GM15510 (cell line): ENCODE data around the gene KIAA1217.

Source experiments
- POLR2A ChIP-seq: IDR thresholded peaks from 3 replicates; pipeline ENCODE4 v1.6.1; 2011; ENCODE audit warnings: borderline replicate concordance; ENCODE audit not compliant: insufficient read length; ENCODE audit errors: extremely low read depth

Gene KIAA1217

DNA sequence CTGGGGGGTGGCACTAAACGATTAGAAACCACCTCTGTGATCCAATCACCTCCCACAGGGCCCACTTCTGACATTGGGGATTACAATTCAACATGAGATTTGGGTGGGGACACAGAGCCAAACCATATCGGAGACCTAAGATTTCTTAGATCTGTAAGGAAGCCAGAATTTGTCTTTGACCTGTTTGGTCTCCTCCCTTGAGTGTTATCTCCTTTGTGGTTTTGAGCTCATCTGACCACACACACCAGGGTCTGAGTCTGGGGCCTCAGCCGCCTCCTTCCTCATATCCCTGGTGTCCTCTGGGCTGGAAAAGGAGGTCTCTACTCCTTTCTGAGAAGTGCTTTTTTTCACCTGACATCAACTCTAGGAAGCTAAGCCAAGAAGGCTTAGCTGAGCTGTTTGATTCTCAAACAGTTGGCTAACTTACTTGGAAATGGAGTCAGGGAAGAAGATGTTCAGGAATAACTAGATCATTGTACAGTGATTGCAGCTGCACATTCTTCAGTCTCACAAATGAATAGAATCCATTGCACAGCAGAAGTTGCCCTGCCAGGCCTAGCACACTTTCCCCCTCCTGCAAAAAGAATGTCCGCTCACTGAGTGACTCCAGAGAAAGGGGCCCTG lies 347.3 kb downstream of the KIAA1217 start:
- no peak for TF ChIP-seq POLR2A

DNA sequence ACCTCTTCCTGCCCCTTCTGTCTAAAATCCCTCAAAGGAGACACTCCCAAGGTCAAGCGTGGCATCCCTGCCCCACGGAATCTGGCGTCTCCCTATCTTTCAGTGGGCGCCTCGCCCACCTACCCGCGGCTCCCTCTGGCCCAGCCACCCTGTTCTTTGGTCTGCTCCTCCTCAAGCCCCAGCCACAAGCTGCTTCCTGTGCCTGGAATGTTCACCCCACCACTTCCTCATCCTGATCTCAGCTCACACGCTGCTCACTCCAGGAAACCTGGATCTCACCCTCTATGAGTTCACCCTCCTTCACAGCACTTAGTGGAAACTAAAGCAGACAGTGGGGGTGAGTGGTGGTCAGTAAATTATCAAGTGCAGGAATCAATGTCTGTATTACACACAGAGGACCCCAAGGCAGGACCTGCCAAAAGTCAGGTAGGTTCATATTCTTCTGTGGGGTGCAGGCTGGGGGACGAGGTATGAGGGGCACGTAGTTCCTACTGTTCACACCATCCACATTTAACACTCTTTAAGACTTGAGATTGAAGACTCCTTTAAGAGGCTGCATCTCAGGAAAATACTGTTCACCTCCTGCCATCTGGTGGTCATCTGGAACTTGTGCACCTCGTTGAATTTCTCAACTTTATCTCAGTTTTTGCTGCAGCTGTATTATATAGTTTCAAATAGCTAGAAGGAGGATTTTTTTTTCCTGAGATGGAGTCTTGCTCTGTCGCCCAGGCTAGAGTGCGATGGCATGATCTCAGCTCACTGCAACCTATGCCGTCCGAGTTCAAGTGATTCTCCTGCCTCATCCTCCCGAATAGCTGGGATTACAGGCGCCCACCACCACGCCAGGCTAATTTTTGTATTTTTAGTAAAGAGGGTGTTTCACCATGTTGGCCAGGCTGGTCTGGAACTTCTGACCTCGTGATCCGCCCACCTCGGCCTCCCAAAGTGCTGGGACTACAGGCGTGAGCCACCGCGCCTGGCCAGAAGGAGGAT lies 348.1 kb downstream of the KIAA1217 start:
- TF ChIP-seq POLR2A = no peak

DNA sequence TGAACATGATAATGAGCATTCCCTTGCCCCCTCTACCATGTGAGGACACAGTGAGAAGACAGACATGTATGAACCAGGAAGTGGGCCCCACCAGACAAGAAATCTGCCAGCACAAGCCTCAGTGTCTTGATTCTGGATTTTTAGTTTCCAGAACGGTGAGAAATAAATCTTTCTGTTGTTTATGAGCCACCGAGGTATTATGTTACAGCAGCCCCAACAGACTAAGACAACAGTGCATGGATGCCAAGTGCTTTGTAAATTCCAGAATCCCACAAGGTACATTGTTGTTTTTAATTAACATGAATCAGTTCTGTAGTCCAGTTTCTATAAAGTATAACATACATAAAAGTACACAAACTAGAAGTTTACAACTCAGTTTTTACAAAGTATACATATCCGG lies 352.5 kb downstream of the KIAA1217 start:
- no peak for TF ChIP-seq POLR2A

DNA sequence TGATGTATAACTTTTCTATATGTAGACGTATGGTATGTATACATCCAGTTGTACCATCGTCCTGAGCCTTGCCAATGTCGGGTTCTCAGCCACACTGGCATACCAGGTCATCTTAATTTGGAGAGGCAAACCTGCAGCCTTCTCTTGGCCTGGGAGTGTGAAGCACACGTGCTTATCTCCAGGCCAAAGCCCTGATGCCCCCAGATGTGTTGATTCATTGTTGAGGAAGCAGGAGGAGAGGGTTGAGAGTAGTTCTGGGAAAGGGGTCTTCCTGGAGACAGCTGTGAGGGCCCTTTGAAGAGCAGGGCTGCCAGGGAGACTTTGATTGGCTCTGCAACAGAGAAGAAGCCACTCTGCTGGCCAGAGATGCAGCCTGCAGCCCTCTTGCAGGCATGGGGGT lies 359.1 kb downstream of the KIAA1217 start:
- TF ChIP-seq POLR2A = no peak

DNA sequence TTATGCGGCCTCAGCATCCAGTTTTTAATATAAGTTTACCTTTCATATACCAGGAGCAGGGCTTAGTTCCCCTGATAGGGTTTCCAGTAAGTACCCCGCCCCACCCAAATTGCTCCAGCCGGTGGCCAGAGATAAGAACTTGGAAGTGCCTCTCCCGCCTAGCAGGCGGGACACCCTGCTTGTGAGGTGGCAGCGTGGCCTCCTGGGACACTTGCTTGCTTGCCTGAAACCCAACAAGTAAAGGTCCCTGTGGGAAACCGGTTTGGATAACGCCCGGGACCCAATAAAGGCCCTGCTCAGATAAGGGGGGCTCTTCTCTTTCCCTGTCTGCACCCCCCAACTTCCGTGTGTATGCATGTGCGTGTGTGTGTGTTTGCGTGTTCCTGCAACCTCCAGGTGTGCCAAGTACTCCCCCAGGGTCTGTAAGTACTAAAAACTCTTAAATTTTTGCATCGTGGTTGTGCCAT lies 360.4 kb downstream of the KIAA1217 start:
- no peak for TF ChIP-seq POLR2A

DNA sequence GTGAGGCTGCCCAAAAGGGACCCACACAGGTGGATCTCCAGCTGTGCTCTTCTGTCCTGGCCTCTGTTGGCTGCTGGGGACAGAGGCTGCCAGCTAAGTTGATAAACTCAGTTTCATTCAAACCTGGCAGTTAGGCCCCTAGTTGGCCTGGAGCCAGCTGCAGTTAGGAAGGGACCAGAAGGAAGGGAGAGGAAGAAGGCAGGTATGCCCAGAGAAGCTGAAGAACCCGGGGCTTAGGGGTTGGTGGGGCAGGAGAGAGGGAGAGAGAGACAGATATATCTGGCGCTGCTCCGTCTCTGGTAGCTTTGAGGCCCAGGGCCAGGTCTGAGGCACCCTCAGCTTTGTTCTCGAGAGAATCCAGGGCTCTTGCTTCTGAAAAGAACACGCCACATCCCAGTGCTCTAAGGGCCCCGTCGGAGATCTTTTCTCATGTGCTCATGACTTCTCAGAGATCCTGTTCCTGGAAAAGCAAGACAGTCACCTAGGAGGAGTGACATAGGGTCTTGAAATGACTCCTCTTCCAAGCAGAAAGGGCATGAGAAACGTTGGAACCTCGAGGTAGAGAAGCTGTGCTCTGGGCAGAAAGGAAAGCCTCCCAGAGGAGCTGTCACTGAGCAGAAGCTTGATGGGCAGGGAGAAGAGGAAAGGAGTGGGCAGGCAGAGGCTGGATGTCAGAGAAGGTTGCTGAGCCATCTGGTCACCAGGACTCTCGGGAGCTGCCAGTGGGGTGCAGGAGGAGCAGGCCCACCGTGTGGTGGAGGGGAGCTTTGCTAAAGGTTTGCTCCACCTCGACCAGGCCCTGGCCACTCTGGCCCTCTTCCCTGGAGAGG lies 361.1 kb downstream of the KIAA1217 start:
- no peak for TF ChIP-seq POLR2A

DNA sequence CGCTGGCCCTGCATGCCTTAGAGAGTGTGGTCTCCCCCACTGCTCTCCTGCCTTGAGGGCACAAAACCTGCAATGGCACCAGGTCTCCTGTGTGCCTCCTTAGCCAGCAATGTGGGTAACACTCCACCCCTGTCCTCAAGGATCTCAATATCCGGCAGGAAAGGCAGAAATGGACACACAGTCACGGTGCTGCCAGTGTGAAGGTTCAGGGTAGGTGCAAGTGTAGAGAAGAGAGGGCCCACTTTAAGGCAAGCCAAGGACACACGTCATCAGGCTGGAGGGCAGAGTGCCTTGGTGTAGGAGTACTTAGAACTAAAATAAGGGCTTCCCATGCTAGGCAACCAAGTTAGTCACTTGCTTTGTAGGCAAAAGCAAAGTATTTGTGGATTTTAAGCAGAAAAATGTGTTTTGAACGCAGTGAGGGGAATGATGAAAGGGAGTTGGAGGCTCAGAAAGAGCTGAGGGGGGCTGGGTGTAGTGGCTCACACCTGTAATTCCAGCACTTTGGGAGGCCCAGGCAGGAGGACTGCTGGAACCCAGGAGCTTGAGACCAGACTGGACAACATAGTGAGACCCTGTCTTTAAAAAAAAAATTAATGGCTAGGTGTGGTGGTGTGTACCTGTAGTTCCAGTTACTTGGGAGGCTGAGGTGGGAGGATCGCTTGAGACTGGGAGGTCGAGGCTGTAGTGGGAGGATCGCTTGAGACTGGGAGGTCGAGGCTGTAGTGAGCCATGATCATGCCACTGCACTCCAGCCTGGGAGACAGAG lies 361.9 kb downstream of the KIAA1217 start:
- TF ChIP-seq POLR2A = no peak

DNA sequence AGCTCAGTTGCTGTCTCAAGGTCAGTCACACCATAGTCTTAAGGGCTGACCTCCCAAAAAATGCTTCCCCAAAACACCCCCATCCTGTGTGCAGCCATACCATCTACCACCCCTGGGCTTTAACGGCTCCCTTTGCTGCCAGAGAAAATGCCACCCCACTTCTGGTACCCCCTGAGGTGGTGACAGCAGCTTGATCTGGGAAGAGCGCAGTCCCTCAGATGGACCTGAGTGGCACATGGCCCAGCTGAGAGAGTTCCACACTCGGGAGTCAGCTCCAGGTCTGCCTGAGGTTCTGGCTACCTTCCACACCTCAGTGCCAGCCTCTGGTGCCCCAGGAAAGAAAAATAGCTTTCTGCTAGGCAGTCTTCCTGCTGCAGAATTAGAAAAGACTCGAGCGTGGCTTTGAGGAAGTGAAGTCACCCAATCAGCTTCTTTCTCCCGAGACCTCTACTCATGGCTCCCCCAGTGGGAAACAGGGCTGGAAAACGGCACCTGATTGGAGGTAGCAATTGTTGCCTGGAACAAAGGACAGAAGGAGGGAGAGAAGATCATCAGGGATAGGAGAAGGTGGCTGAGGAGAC lies 363.0 kb downstream of the KIAA1217 start:
- TF ChIP-seq POLR2A = no peak

DNA sequence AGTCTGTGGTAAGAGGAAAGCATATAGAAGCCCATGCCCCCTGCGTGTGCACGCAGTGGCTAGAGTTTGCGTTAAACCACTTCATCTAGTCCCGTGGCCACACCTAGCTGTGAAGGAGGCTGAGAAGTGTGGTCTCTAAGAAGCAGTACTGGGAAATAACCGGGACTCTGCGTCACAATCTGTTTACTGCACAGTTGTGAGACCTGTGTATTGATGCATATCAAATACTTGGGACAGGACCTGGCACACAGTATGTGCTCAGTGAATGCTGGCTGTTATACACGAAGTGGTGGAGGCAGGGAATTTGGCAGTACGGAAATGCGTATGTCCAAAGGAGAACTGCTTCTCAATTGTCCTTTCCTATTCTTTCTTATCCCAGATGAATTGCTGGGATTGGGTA lies 365.2 kb downstream of the KIAA1217 start:
- TF ChIP-seq POLR2A = no peak

DNA sequence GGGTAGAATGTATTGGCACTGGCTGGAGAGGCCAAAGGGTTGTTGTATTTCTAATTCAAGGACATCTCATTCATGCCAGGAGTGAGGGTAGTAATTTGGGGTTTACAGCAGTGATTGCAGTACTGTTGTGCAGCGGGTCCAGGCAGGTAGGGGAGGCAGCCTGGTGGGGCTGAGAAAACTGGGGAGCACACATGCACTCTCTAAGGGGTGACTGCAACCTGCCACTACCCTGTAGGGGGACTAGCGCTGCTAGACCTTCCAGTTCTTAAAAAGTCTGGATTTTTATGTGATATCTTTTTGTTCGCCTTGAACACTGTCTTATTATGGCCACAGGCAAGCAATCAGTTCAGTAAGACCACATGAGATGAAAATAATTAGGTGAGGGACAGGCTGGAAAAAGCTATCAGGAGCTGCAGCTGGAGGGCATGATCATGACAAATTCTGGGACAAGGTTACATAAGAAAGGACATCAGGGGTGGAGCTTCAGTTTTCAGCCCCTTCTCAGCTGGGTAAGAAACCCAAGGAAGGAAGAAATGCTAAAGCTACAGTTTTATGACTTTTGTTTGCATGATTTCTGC lies 365.7 kb downstream of the KIAA1217 start:
- TF ChIP-seq POLR2A = no peak

DNA sequence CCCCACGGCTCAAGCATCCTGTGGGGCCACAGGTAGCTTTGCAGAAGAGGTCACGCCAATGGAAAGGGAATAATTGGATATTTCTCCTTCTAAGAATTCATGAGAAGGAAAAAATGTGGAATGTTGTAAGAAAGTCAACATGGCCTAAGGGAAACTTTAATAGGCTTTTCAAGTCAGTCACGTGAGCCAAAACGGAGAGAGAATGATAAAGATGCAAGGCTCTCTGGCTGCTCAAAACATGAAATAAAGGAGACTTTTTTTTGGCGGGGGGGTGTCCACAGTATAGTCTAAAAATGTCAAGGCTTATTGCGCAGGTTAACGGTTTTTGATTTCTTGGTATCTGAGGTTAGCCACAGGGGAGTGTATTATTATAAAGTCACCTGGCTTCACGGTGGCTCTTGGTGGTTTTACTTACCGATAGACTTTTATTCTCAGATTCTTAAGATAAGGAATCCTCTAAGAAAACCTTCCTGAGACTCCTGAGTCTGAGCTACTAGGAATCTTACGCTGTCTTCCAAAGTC lies 366.6 kb downstream of the KIAA1217 start:
- TF ChIP-seq POLR2A = no peak

DNA sequence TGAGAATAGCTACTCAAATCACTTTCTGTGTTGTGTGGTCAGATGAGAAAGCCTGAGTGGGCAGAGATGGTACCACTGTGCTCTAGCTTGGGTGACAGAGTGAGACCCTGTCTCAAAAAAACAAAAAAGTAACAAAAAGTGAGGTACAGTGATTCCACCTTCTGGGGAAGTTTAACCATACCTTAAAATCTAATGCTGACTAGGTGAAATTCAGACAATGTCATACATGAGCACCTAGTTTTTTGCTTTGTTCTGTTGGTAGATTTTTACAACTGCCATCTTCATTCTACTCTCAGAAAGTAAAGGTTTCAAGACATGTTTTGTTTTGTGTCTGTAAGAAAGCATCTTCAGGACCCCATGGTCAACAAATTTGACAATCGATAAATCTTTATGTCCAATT lies 370.5 kb downstream of the KIAA1217 start:
- no peak for TF ChIP-seq POLR2A

DNA sequence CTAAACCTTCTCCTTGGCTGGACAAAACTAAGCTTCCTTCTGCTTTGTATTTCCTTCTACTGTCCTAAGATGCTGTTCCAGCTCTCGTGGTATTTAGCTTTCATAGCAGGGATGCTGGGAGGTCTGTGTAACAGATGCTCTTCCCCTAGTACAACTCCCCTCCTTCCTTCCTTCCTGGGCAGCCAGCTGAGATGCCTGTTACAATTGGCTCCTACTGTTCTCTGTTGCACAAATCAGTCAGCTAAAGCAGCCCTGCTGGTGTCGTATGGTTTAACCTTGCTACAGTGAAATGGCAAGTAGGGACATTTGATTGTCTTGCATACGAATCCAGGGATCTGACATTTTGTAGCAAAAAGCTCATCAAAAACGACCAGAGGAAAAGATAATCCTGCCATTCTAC lies 371.0 kb downstream of the KIAA1217 start:
- no peak for TF ChIP-seq POLR2A

DNA sequence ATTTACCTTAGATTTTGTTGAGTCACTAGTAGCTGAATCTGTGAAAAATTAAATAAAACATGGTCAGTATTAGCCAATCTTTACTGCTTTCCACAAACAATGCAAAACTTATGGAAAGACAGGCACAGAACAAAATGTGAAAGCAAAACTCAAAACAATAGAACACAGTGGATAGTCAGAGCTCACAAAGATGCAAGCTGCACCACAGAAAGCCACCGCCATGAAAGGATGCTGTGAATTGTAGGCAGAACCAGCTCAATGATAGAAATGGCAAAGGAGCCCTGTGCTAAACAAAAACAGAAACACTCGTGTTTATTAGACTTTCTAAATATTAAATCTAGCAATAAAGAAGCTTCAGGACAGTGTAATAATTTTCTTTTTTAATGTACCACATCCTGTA lies 380.3 kb downstream of the KIAA1217 start:
- no peak for TF ChIP-seq POLR2A
